SH-SY5Y (cell line): ENCODE results near the gene MTUS2.

Experiments
- GATA2 ChIP-seq: IDR thresholded peaks from 2 replicates; pipeline ENCODE4 v1.6.1; 2011; ENCODE audit warnings: mild to moderate bottlenecking, low read depth, low read length
- GATA3 ChIP-seq: IDR thresholded peaks from 2 replicates; pipeline ENCODE4 v1.6.1; 2011; ENCODE audit warnings: low read depth, mild to moderate bottlenecking, low read length, moderate library complexity

MTUS2 gene

GRCh38 chr13:29196409-29197074, 376.4 kb downstream of the MTUS2 start:
- TF ChIP-seq GATA2 (no peak), GATA3 (no peak)

- TF ChIP-seq GATA3 (no peak), GATA2 (no peak)
Observed at GRCh38 chr13:29204651-29205050, 384.5 kb downstream of the MTUS2 start.

- TF ChIP-seq GATA2 (no peak), GATA3 (no peak)
Observed at GRCh38 chr13:29210676-29211075, 390.5 kb downstream of the MTUS2 start.

GRCh38 chr13:29222458-29222857, 402.3 kb downstream of the MTUS2 start:
- TF ChIP-seq GATA3 (no peak), GATA2 (no peak)

GRCh38 chr13:29224206-29224605, 404.1 kb downstream of the MTUS2 start:
- TF ChIP-seq GATA3 = no peak
- no peak for TF ChIP-seq GATA2

GRCh38 chr13:29227576-29227975, 407.4 kb downstream of the MTUS2 start:
- TF ChIP-seq GATA2 (no peak), GATA3 (no peak)

GRCh38 chr13:29230299-29230845, 410.2 kb downstream of the MTUS2 start:
- TF ChIP-seq GATA3 (no peak), GATA2 (no peak)

GRCh38 chr13:29239653-29240525, 419.8 kb downstream of the MTUS2 start:
- TF ChIP-seq GATA2 (no peak), GATA3 (no peak)

- TF ChIP-seq GATA2 (no peak), GATA3 (no peak)
Observed at GRCh38 chr13:29254626-29255370, 434.7 kb downstream of the MTUS2 start.

- TF ChIP-seq GATA3 = no peak
- no peak for TF ChIP-seq GATA2
Observed at GRCh38 chr13:29255567-29255966, 435.4 kb downstream of the MTUS2 start.

- TF ChIP-seq GATA3 = no peak
- TF ChIP-seq GATA2 = no peak
Observed at GRCh38 chr13:29260684-29261083, 440.5 kb downstream of the MTUS2 start.

GRCh38 chr13:29266261-29266660, 446.1 kb downstream of the MTUS2 start:
- TF ChIP-seq GATA2 (no peak), GATA3 (no peak)

- TF ChIP-seq GATA3 (no peak), GATA2 (no peak)
Observed at GRCh38 chr13:29266756-29267733, 446.9 kb downstream of the MTUS2 start.
